H9 (cell line): ENCODE measurements around the gene CDH16. TPM values are rescaled to one million over a fixed set of nuclear protein-coding genes. Genes with fewer than 3 reads are reported as not detected.

Experiments used
- DNase-seq: peaks from one replicate; pipeline ENCODE4 v3.0.0-alpha.2; 2017
- H2AFZ ChIP-seq: one replicate; pipeline ENCODE4 v1.6.1; 2013; ENCODE audit warnings: mild to moderate bottlenecking, low read length, control low read depth, moderate library complexity
- H2AK5ac ChIP-seq: 2 replicates; pipeline ENCODE4 v1.6.1; 2013; ENCODE audit warnings: low read length, control low read depth, mixed read lengths; ENCODE audit not compliant: insufficient read length
- H2BK120ac ChIP-seq: one replicate; pipeline ENCODE4 v1.6.1; 2013; ENCODE audit warnings: low read depth, mild to moderate bottlenecking, low read length, control low read depth, inconsistent platforms; ENCODE audit not compliant: poor library complexity, severe bottlenecking
- H2BK12ac ChIP-seq: 2 replicates; pipeline ENCODE4 v1.6.1; 2013; ENCODE audit warnings: low read length, control low read depth, mixed read lengths, low read depth; ENCODE audit not compliant: insufficient read length
- H2BK15ac ChIP-seq: 2 replicates; pipeline ENCODE4 v1.6.1; 2013; ENCODE audit warnings: low read depth, low read length, control low read depth
- H2BK20ac ChIP-seq: one replicate; pipeline ENCODE4 v1.6.1; 2013; ENCODE audit warnings: low read depth, mild to moderate bottlenecking, low read length, control low read depth, inconsistent platforms; ENCODE audit not compliant: poor library complexity, severe bottlenecking
- H2BK5ac ChIP-seq: 2 replicates; pipeline ENCODE4 v1.6.1; 2013; ENCODE audit warnings: low read length, control low read depth, mixed read lengths; ENCODE audit not compliant: insufficient read length
- H3K14ac ChIP-seq: 2 replicates; pipeline ENCODE4 v1.6.1; 2013; ENCODE audit warnings: low read length, control low read depth; ENCODE audit not compliant: insufficient read depth
- H3K18ac ChIP-seq: 2 replicates; pipeline ENCODE4 v1.6.1; 2013; ENCODE audit warnings: low read depth, mild to moderate bottlenecking, mixed read lengths, low read length, control low read depth; ENCODE audit not compliant: insufficient read length
- H3K23ac ChIP-seq: 2 replicates; pipeline ENCODE4 v1.6.1; 2013; ENCODE audit warnings: low read length, control low read depth, mixed read lengths, low read depth; ENCODE audit not compliant: insufficient read length
- H3K23me2 ChIP-seq: 2 replicates; pipeline ENCODE4 v1.6.1; 2013; ENCODE audit warnings: low read depth, mild to moderate bottlenecking, mixed read lengths, low read length, control low read depth; ENCODE audit not compliant: insufficient read length, poor library complexity, severe bottlenecking
- H3K27ac ChIP-seq: 2 replicates; pipeline ENCODE4 v1.5.1; 2013; ENCODE audit warnings: low read length, control low read depth, mixed read lengths, low read depth; ENCODE audit not compliant: insufficient read length
- H3K27me3 ChIP-seq: 2 replicates; pipeline ENCODE4 v1.6.1; 2013; ENCODE audit warnings: low read length, control low read depth, inconsistent platforms; ENCODE audit not compliant: insufficient read depth
- H3K4ac ChIP-seq: 2 replicates; pipeline ENCODE4 v1.6.1; 2013; ENCODE audit warnings: low read depth, mild to moderate bottlenecking, control low read depth, inconsistent platforms, low read length, moderate library complexity
- H3K4me1 ChIP-seq: 2 replicates; pipeline ENCODE4 v1.6.1; 2013; ENCODE audit warnings: low read length, control low read depth, inconsistent platforms; ENCODE audit not compliant: insufficient read depth
- H3K4me2 ChIP-seq: 2 replicates; pipeline ENCODE4 v1.6.1; 2013; ENCODE audit warnings: low read length, control low read depth, mixed read lengths; ENCODE audit not compliant: insufficient read length, insufficient read depth
- H3K56ac ChIP-seq: 2 replicates; pipeline ENCODE4 v1.6.1; 2013; ENCODE audit warnings: low read depth, mild to moderate bottlenecking, mixed read lengths, low read length, control low read depth; ENCODE audit not compliant: insufficient read length
- H3K79me1 ChIP-seq: 2 replicates; pipeline ENCODE4 v1.6.1; 2013; ENCODE audit warnings: low read depth, mild to moderate bottlenecking, moderate library complexity, low read length, control low read depth, inconsistent platforms; ENCODE audit not compliant: insufficient read depth, poor library complexity, severe bottlenecking
- H3K79me2 ChIP-seq: 2 replicates; pipeline ENCODE4 v1.6.1; 2013; ENCODE audit warnings: low read length, control low read depth, inconsistent platforms; ENCODE audit not compliant: insufficient read depth
- H3K9ac ChIP-seq: 2 replicates; pipeline ENCODE4 v1.6.1; 2013; ENCODE audit warnings: low read length, control low read depth, mixed read lengths; ENCODE audit not compliant: insufficient read length; ENCODE audit errors: extremely low read depth
- H3K9me3 ChIP-seq: one replicate; pipeline ENCODE4 v1.6.1; 2013; ENCODE audit warnings: low read depth, low read length, inconsistent platforms; ENCODE audit not compliant: control insufficient read depth
- H3T11ph ChIP-seq: one replicate; pipeline ENCODE4 v1.6.1; 2013; ENCODE audit warnings: mild to moderate bottlenecking, low read length, control low read depth, inconsistent platforms
- H4K20me1 ChIP-seq: one replicate; pipeline ENCODE4 v1.6.1; 2013; ENCODE audit not compliant: control insufficient read depth, insufficient read length, insufficient read depth
- H4K5ac ChIP-seq: 2 replicates; pipeline ENCODE4 v1.6.1; 2013; ENCODE audit warnings: low read depth, mild to moderate bottlenecking, mixed read lengths, low read length, control low read depth; ENCODE audit not compliant: insufficient read length
- H4K8ac ChIP-seq: replicated peaks from 2 replicates; pipeline ENCODE4 v1.6.1; 2013; ENCODE audit warnings: low read length, control low read depth, mixed read lengths, low read depth; ENCODE audit not compliant: insufficient read length
- H4K91ac ChIP-seq: 2 replicates; pipeline ENCODE4 v1.6.1; 2013; ENCODE audit warnings: low read depth, mild to moderate bottlenecking, moderate library complexity, mixed read lengths, low read length, control low read depth; ENCODE audit not compliant: insufficient read length
- H3K27ac Mint-ChIP-seq, 3 experiments: 2 replicates in 2 of 3; 3 replicates in 1 of 3; pipeline ENCODE4 v1.8.0; 2020 to 2021; ENCODE audit warnings: mixed read lengths in 3 of 3, mild to moderate bottlenecking in 1 of 3, moderate library complexity in 1 of 3
- H3K27me3 Mint-ChIP-seq: 2 replicates; pipeline ENCODE4 v1.8.0; 2021; ENCODE audit warnings: low read depth, mild to moderate bottlenecking, moderate library complexity, mixed read lengths
- H3K36me3 Mint-ChIP-seq, 3 experiments: 2 replicates in 2 of 3; 3 replicates in 1 of 3; pipeline ENCODE4 v1.8.0; 2020 to 2021; ENCODE audit warnings: low read depth in 3 of 3, mixed read lengths in 3 of 3; ENCODE audit not compliant: insufficient read depth in 1 of 3
- H3K4me1 Mint-ChIP-seq, 2 experiments: 2 replicates each; pipeline ENCODE4 v1.8.0; 2020; ENCODE audit warnings: mixed read lengths in 2 of 2
- H3K4me3 Mint-ChIP-seq, 2 experiments: 2 replicates in 1 of 2; 3 replicates in 1 of 2; pipeline ENCODE4 v1.8.0; 2020 to 2021; ENCODE audit warnings: mild to moderate bottlenecking in 2 of 2, mixed read lengths in 2 of 2, moderate library complexity in 1 of 2
- H3K9me3 Mint-ChIP-seq, 2 experiments: 2 replicates in 1 of 2; 3 replicates in 1 of 2; pipeline ENCODE4 v1.8.0; 2020; ENCODE audit warnings: mild to moderate bottlenecking in 2 of 2, mixed read lengths in 2 of 2, moderate library complexity in 1 of 2
- CTCF ChIP-seq: fragments of 200-600 bp; sonication (generic); conservative IDR thresholded peaks from 3 replicates; pipeline ENCODE4 v1.8.0; 2021; ENCODE audit warnings: antibody characterized with exemption, mild to moderate bottlenecking
- WGBS: extraction: QIAGEN DNeasy Blood & Tissue Kit; methylation state at CpG from one replicate; pipeline ENCODE4 v1.1.7; 2013; ENCODE audit warnings: missing lambda C conversion rate, low lambda C conversion rate, mixed read lengths; ENCODE audit not compliant: insufficient read length; ENCODE audit errors: extremely low coverage; 5-methylcytosine and 5-hydroxymethylcytosine counted together
- total RNA-seq: library from RNA; stranded (reverse); gene quantifications from 2 replicates; pipeline ENCODE4 v1.2.1, GENCODE V29; 2021

CDH16 gene
- total RNA-seq, 1 experiment from 2014 or later = not detected

GRCh38 chr16:66936889-66937554 is 18.3 kb upstream of the CDH16 start:
- no peak overlapping the region for H2AK5ac ChIP-seq
- H2BK20ac ChIP-seq = no peak overlapping the region
- H3K9me3 ChIP-seq = no peaks in the 10 kb centered on the region
- H3K36me3 Mint-ChIP-seq = peaks cover 9 to 37% (median 23%) of the 10 kb centered on the region in 3 experiments
- H2BK12ac ChIP-seq = no peak overlapping the region
- no peak overlapping the region for H4K91ac ChIP-seq
- H3K27ac Mint-ChIP-seq = no peak overlapping the region
- H3T11ph ChIP-seq = no peak overlapping the region
- no peaks in the 10 kb centered on the region for H4K20me1 ChIP-seq
- H3K4me3 Mint-ChIP-seq = peak overlapping the region in 1 of 2 experiments; percentile 58; a peak in 1 of 5 replicates
- no peaks in the 10 kb centered on the region for H3K27me3 Mint-ChIP-seq
- H4K5ac ChIP-seq = no peak overlapping the region
- H2BK15ac ChIP-seq = no peak overlapping the region
- no peak for TF ChIP-seq CTCF
- no peak overlapping the region for H3K14ac ChIP-seq
- H2BK5ac ChIP-seq = no peak overlapping the region
- H2BK120ac ChIP-seq = no peak overlapping the region
- no peak overlapping the region for H3K18ac ChIP-seq
- no peak for DNase-seq
- H3K27ac ChIP-seq = no peak overlapping the region
- H3K9ac ChIP-seq = no peak overlapping the region
- no peak overlapping the region for H4K8ac ChIP-seq
- H3K56ac ChIP-seq = no peak overlapping the region
- H3K79me2 ChIP-seq = no peaks in the 10 kb centered on the region
- no peak overlapping the region for H3K4me2 ChIP-seq
- H3K4me1 ChIP-seq = no peaks in the 10 kb centered on the region
- no peaks in the 10 kb centered on the region for H3K9me3 Mint-ChIP-seq
- H3K4me1 Mint-ChIP-seq = peaks cover 13 to 27% of the 10 kb centered on the region in 2 experiments
- H2AFZ ChIP-seq = no peak overlapping the region
- no CpG with 5 or more reads among the region's 4 CpGs for WGBS
- no peak overlapping the region for H3K23ac ChIP-seq
- no peak overlapping the region for H3K4ac ChIP-seq
- H3K79me1 ChIP-seq = no peaks in the 10 kb centered on the region
- peaks cover 16% of the 10 kb centered on the region for H3K23me2 ChIP-seq
- no peaks in the 10 kb centered on the region for H3K27me3 ChIP-seq
